ENCODE results near the gene CCDC177. TPM values are rescaled to one million over a fixed set of nuclear protein-coding genes. Genes with fewer than 3 reads are reported as not detected.

CCDC177 gene
- total and polyA plus RNA-seq, 7 experiments from 2014 or later: not detected

- POLR2A ChIA-PET: no interaction called here
- Histone ChIP-seq H3K36me3 (ENCODE audit: control insufficient read depth in 2 of 3, insufficient read depth in 3 of 3, low read length in 3 of 3) (no peaks in the 10 kb centered on the region), H3K4me1 (ENCODE audit: control insufficient read depth in 2 of 2, insufficient read depth in 2 of 2, low read length in 2 of 2) (no peaks in the 10 kb centered on the region), H3K9me3 (ENCODE audit: control insufficient read depth in 2 of 3, low read length in 3 of 3) (no peaks in the 10 kb centered on the region), H3K27me3 (ENCODE audit: control insufficient read depth in 2 of 2, insufficient read depth in 2 of 2, low read length in 2 of 2) (no peaks in the 10 kb centered on the region), H3K27ac (ENCODE audit: low read depth, low read length) (no peak overlapping the region), H3K4me3 (ENCODE audit: low read length) (no peak overlapping the region)
- no peaks in the 10 kb centered on the region for H3K36me3 Mint-ChIP-seq
- no peak overlapping the region for H3K4me3 Mint-ChIP-seq
- no peaks in the 10 kb centered on the region for H3K4me1 Mint-ChIP-seq
- ATAC-seq (no peak), DNase-seq (no peak)
- no peak overlapping the region for H3K27ac Mint-ChIP-seq
- H3K9me3 Mint-ChIP-seq: no peaks in the 10 kb centered on the region
- intact Hi-C loops (cut with micrococcal nuclease): no loop called here
- CTCF ChIA-PET: no interaction called here
- peaks cover 0 to 20% (median 0%) of the 10 kb centered on the region in 5 donors for H3K27me3 Mint-ChIP-seq
These were observed 18.5 kb upstream of the CCDC177 start for GRCh38 chr14:69593018-69593677.

GRCh38 chr14:69591317-69591716, 16.6 kb upstream of the CCDC177 start:
- Mint-ChIP-seq H3K36me3 (no peaks in the 10 kb centered on the region), H3K9me3 (no peaks in the 10 kb centered on the region), H3K4me1 (peaks cover 0 to 7% (median 0%) of the 10 kb centered on the region in 7 donors), H3K27ac (no peak overlapping the region), H3K4me3 (no peak overlapping the region), H3K27me3 (peaks cover 0 to 17% (median 0%) of the 10 kb centered on the region in 5 donors)
- ChIA-PET POLR2A (no interaction called here), CTCF (no interaction called here)
- Histone ChIP-seq H3K36me3 (ENCODE audit: control insufficient read depth in 2 of 3, insufficient read depth in 3 of 3, low read length in 3 of 3) (no peaks in the 10 kb centered on the region), H3K27ac (ENCODE audit: low read depth, low read length) (no peak overlapping the region), H3K9me3 (ENCODE audit: control insufficient read depth in 2 of 3, low read length in 3 of 3) (no peaks in the 10 kb centered on the region), H3K4me3 (ENCODE audit: low read length) (no peak overlapping the region), H3K4me1 (ENCODE audit: control insufficient read depth in 2 of 2, insufficient read depth in 2 of 2, low read length in 2 of 2) (no peaks in the 10 kb centered on the region), H3K27me3 (ENCODE audit: control insufficient read depth in 2 of 2, insufficient read depth in 2 of 2, low read length in 2 of 2) (no peaks in the 10 kb centered on the region)
- intact Hi-C loops (cut with micrococcal nuclease): no loop called here
- DNase-seq (no peak), ATAC-seq (no peak)

- CTCF ChIA-PET: interaction anchor here (3.0 kb wide), 1 partner anchor 140 kb away, joined by 12 read pairs; no protein-coding TSS in a partner anchor
- DNase-seq (no peak), ATAC-seq (no peak)
- no peaks in the 10 kb centered on the region for H3K36me3 ChIP-seq (ENCODE audit: control insufficient read depth in 2 of 3, insufficient read depth in 3 of 3, low read length in 3 of 3)
- H3K9me3 ChIP-seq (ENCODE audit: control insufficient read depth in 2 of 3, low read length in 3 of 3): no peaks in the 10 kb centered on the region
- no peaks in the 10 kb centered on the region for H3K27me3 ChIP-seq (ENCODE audit: control insufficient read depth in 2 of 2, insufficient read depth in 2 of 2, low read length in 2 of 2)
- Mint-ChIP-seq H3K27ac (peak overlapping the region in 1 of 9 donors; percentile 10), H3K4me1 (peaks cover 0 to 7% (median 0%) of the 10 kb centered on the region in 7 donors), H3K4me3 (no peak overlapping the region), H3K9me3 (no peaks in the 10 kb centered on the region), H3K36me3 (no peaks in the 10 kb centered on the region), H3K27me3 (peaks cover 0 to 14% (median 0%) of the 10 kb centered on the region in 5 donors)
- intact Hi-C loops (cut with micrococcal nuclease): loop anchor here (5.0 kb wide), 1 partner anchor 440 kb away; no protein-coding TSS in a partner anchor
- H3K27ac ChIP-seq (ENCODE audit: low read depth, low read length): no peak overlapping the region
- no peaks in the 10 kb centered on the region for H3K4me1 ChIP-seq (ENCODE audit: control insufficient read depth in 2 of 2, insufficient read depth in 2 of 2, low read length in 2 of 2)
- POLR2A ChIA-PET: no interaction called here
- H3K4me3 ChIP-seq (ENCODE audit: low read length): no peak overlapping the region
These were observed 12.7 kb upstream of the CCDC177 start for GRCh38 chr14:69587389-69587788.

- no peak overlapping the region for H3K4me3 ChIP-seq (ENCODE audit: low read length)
- no peaks in the 10 kb centered on the region for H3K9me3 ChIP-seq (ENCODE audit: control insufficient read depth in 2 of 3, low read length in 3 of 3)
- no peaks in the 10 kb centered on the region for H3K9me3 Mint-ChIP-seq
- H3K4me3 Mint-ChIP-seq: no peak overlapping the region
- H3K27ac ChIP-seq (ENCODE audit: low read depth, low read length): no peak overlapping the region
- no peak overlapping the region for H3K27ac Mint-ChIP-seq
- no peak for ATAC-seq
- ChIA-PET CTCF (interaction anchor here (0.7 to 3.0 kb wide), 3 partner anchors 140 to 180 kb away, joined by 3 to 12 read pairs (median 3); no protein-coding TSS in a partner anchor), POLR2A (interaction anchor here (0.5 to 1.2 kb wide), 2 partner anchors 141 to 196 kb away, joined by 3 read pairs; no protein-coding TSS in a partner anchor)
- no peaks in the 10 kb centered on the region for H3K36me3 Mint-ChIP-seq
- DNase-seq: no peak
- H3K4me1 ChIP-seq (ENCODE audit: control insufficient read depth in 2 of 2, insufficient read depth in 2 of 2, low read length in 2 of 2): no peaks in the 10 kb centered on the region
- H3K36me3 ChIP-seq (ENCODE audit: control insufficient read depth in 2 of 3, insufficient read depth in 3 of 3, low read length in 3 of 3): no peaks in the 10 kb centered on the region
- intact Hi-C loops (cut with micrococcal nuclease): loop anchor here (5.0 kb wide), 1 partner anchor 441 kb away; no protein-coding TSS in a partner anchor
- H3K4me1 Mint-ChIP-seq: peaks cover 0 to 7% (median 0%) of the 10 kb centered on the region in 7 donors
- H3K27me3 ChIP-seq (ENCODE audit: control insufficient read depth in 2 of 2, insufficient read depth in 2 of 2, low read length in 2 of 2): no peaks in the 10 kb centered on the region
- H3K27me3 Mint-ChIP-seq: peaks cover 0 to 9% (median 0%) of the 10 kb centered on the region in 5 donors
These were observed 11.7 kb upstream of the CCDC177 start for GRCh38 chr14:69586404-69586803.

GRCh38 chr14:69584389-69584788, 9.7 kb upstream of the CCDC177 start:
- no peaks in the 10 kb centered on the region for H3K27me3 ChIP-seq (ENCODE audit: control insufficient read depth in 2 of 2, insufficient read depth in 2 of 2, low read length in 2 of 2)
- DNase-seq (no peak), ATAC-seq (no peak)
- Mint-ChIP-seq H3K4me3 (no peak overlapping the region), H3K9me3 (no peaks in the 10 kb centered on the region), H3K27me3 (peaks cover 0 to 16% (median 0%) of the 10 kb centered on the region in 5 donors), H3K4me1 (peaks cover 0 to 7% (median 0%) of the 10 kb centered on the region in 7 donors), H3K36me3 (no peaks in the 10 kb centered on the region), H3K27ac (no peak overlapping the region)
- H3K36me3 ChIP-seq (ENCODE audit: control insufficient read depth in 2 of 3, insufficient read depth in 3 of 3, low read length in 3 of 3): no peaks in the 10 kb centered on the region
- no peak overlapping the region for H3K4me3 ChIP-seq (ENCODE audit: low read length)
- ChIA-PET POLR2A (interaction anchor here (0.6 to 0.7 kb wide), 2 partner anchors 183 to 652 kb away, joined by 3 read pairs; partner anchors contain the start of gene SRSF5), CTCF (interaction anchor here (0.6 to 3.0 kb wide), 14 partner anchors 9 to 1174 kb away, joined by 3 to 12 read pairs (median 4); partner anchors contain the start of gene CCDC177)
- intact Hi-C loops (cut with micrococcal nuclease): no loop called here
- no peaks in the 10 kb centered on the region for H3K4me1 ChIP-seq (ENCODE audit: control insufficient read depth in 2 of 2, insufficient read depth in 2 of 2, low read length in 2 of 2)
- no peaks in the 10 kb centered on the region for H3K9me3 ChIP-seq (ENCODE audit: control insufficient read depth in 2 of 3, low read length in 3 of 3)
- no peak overlapping the region for H3K27ac ChIP-seq (ENCODE audit: low read depth, low read length)

GRCh38 chr14:69582829-69583228, 8.2 kb upstream of the CCDC177 start:
- CTCF ChIA-PET: interaction anchor here (1.6 kb wide), 1 partner anchor 145 kb away, joined by 5 read pairs; no protein-coding TSS in a partner anchor
- intact Hi-C loops (cut with micrococcal nuclease): no loop called here
- Mint-ChIP-seq H3K27me3 (peaks cover 0 to 27% (median 0%) of the 10 kb centered on the region in 5 donors), H3K36me3 (no peaks in the 10 kb centered on the region), H3K9me3 (no peaks in the 10 kb centered on the region), H3K4me1 (peaks cover 0 to 7% (median 0%) of the 10 kb centered on the region in 7 donors), H3K27ac (no peak overlapping the region), H3K4me3 (no peak overlapping the region)
- Histone ChIP-seq H3K4me3 (ENCODE audit: low read length) (no peak overlapping the region), H3K36me3 (ENCODE audit: control insufficient read depth in 2 of 3, insufficient read depth in 3 of 3, low read length in 3 of 3) (no peaks in the 10 kb centered on the region), H3K27me3 (ENCODE audit: control insufficient read depth in 2 of 2, insufficient read depth in 2 of 2, low read length in 2 of 2) (no peaks in the 10 kb centered on the region), H3K9me3 (ENCODE audit: control insufficient read depth in 2 of 3, low read length in 3 of 3) (no peaks in the 10 kb centered on the region), H3K27ac (ENCODE audit: low read depth, low read length) (no peak overlapping the region), H3K4me1 (ENCODE audit: control insufficient read depth in 2 of 2, insufficient read depth in 2 of 2, low read length in 2 of 2) (no peaks in the 10 kb centered on the region)
- POLR2A ChIA-PET: no interaction called here
- no peak for ATAC-seq
- DNase-seq: no peak

Data from naive thymus-derived CD4-positive, alpha-beta T cell (primary cell).